Mucosa of descending colon (tissue), 3 donors: Measurements from ENCODE around the gene MAP2K6. TPM values are rescaled to one million over a fixed set of nuclear protein-coding genes. Genes with fewer than 3 reads are reported as not detected.

Experiments used
- ATAC-seq: fragments of 200-7000 bp; cut with Tn5 transposase; one replicate; pipeline ENCODE4 v1.9.1; 2020; ENCODE audit warnings: mild to moderate bottlenecking, moderate library complexity
- DNase-seq, 3 donors: peaks; one replicate each; pipeline ENCODE4 v3.0.0-alpha.2; 2020
- H3K36me3 ChIP-seq: fragments of 200-600 bp; one replicate; pipeline ENCODE4 v1.8.0; 2021; ENCODE audit warnings: low read depth, mild to moderate bottlenecking
- H3K4me1 ChIP-seq: fragments of 200-600 bp; one replicate; pipeline ENCODE4 v1.8.0; 2021; ENCODE audit warnings: low read depth, mild to moderate bottlenecking
- H3K4me3 ChIP-seq: fragments of 200-600 bp; one replicate; pipeline ENCODE4 v1.8.0; 2021; ENCODE audit warnings: mild to moderate bottlenecking
- H3K9me3 ChIP-seq: fragments of 200-600 bp; one replicate; pipeline ENCODE4 v1.8.0; 2021; ENCODE audit warnings: mild to moderate bottlenecking
- intact Hi-C, 2 donors: fragments of 100-400 bp; cut with DNase I in 1 of 2; cut with micrococcal nuclease in 1 of 2; formaldehyde crosslinking; loops; one replicate each; pipeline versions ENCODE4 v1.11.0 to v1.11.1; 2022; cut with DNase I, micrococcal nuclease
- total RNA-seq, 3 donors: library from RNA; stranded (reverse); fragmentation: NEBNext Ultra II Directional in 2 of 3; extraction: Animal tissue kit (Norgen Biotek cat#: 25700) in 2 of 3; gene quantifications; one replicate each; pipeline versions ENCODE4 v1.2.1 to v1.2.4, GENCODE V29; 2021 to 2023
- TF ChIP-seq, protein P1 (sequence below): fragments of 200-600 bp; IDR thresholded peaks from one replicate; pipeline ENCODE4 v1.8.0; 2022; ENCODE audit warnings: antibody characterized with exemption, mild to moderate bottlenecking
- donor health status: DM: no; HTN: no; CAD: no; lungs with moderate emphysema.
- donor health status: DM: no; HTN: no; CAD: no.
- donor health status: DM: no; HTN: yes; CAD: no.

Gene MAP2K6
- total RNA-seq, 3 donors from 2014 or later: 62.9 to 146 (median 117) TPM

DNA sequence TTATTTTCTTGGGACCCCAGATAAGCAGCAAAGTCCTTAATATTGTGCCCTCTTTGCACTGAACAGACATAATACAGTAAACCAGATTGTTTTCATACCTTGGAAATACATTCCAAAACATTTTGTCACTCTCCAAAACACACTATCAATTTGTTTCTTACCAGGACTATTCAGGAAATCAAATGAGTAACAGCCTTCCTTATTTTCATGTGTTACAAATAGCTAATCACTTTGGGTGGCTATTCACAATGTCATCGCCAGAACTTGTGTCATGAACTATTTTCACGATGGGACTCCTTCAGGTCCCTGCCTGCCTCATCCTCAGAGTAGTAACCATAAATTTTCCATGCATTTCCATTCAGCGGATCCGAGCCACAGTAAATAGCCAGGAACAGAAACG is 104.5 kb downstream of the MAP2K6 start:
- intact Hi-C loops: no loop called here
- Histone ChIP-seq H3K36me3 (no peaks in the 10 kb centered on the region), H3K4me3 (no peak overlapping the region), H3K4me1 (no peaks in the 10 kb centered on the region), H3K9me3 (no peaks in the 10 kb centered on the region)
- DNase-seq: no peak
- no peak for ATAC-seq
- TF ChIP-seq, protein P1, sequence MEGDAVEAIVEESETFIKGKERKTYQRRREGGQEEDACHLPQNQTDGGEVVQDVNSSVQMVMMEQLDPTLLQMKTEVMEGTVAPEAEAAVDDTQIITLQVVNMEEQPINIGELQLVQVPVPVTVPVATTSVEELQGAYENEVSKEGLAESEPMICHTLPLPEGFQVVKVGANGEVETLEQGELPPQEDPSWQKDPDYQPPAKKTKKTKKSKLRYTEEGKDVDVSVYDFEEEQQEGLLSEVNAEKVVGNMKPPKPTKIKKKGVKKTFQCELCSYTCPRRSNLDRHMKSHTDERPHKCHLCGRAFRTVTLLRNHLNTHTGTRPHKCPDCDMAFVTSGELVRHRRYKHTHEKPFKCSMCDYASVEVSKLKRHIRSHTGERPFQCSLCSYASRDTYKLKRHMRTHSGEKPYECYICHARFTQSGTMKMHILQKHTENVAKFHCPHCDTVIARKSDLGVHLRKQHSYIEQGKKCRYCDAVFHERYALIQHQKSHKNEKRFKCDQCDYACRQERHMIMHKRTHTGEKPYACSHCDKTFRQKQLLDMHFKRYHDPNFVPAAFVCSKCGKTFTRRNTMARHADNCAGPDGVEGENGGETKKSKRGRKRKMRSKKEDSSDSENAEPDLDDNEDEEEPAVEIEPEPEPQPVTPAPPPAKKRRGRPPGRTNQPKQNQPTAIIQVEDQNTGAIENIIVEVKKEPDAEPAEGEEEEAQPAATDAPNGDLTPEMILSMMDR: no peak

DNA sequence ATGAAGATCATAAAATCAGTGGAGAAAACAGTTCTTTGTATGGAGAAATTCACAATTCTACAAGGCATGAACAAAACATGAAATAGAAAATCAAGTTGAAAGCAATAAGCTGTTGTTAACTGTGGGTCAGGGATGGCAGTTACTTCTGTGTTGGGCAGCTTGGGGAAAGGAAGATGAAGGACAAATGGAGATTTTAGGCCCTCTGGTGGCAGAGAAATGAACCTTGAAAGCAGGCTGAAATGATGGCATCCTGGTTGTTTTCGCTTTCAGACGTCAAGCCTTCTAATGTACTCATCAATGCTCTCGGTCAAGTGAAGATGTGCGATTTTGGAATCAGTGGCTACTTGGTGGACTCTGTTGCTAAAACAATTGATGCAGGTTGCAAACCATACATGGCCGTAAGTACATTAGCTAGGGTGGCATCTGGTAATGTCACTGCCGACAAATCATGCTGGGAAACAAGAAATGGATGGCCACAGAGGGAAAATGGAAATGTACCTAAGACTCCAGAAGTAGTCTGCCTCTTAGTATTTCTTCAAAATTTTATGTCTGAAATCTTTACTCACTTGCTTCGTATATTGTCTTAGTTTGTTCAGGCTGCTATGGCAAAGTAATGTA is 108.9 kb downstream of the MAP2K6 start:
- no peaks in the 10 kb centered on the region for H3K9me3 ChIP-seq
- TF ChIP-seq, protein P1: no peak
- H3K4me1 ChIP-seq: no peaks in the 10 kb centered on the region
- peak; percentile 84 for ATAC-seq
- no peaks in the 10 kb centered on the region for H3K36me3 ChIP-seq
- DNase-seq: peak in 1 of 3 donors; percentile 64
- intact Hi-C loops: loop anchor here (10.0 kb wide), 1 partner anchor 189 kb away; no protein-coding TSS in a partner anchor
- no peak overlapping the region for H3K4me3 ChIP-seq

DNA sequence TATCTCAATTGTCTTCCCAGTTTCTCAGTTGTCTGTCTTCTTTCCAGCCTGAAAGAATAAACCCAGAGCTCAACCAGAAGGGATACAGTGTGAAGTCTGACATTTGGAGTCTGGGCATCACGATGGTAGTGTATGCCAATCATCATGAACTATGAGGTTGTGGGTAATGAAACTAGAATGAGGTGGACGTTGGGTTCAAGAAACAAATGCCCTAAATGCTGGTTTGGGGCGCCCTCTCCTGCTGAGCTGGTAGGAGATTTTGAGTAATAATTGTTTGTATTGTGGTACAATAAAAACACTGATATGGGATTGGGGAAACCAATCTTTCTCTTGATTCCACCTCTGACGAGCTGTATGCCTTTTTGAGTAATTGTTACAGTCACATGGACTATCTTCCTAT is 110.4 kb downstream of the MAP2K6 start:
- intact Hi-C loops: loop anchor here (10.0 kb wide), 1 partner anchor 190 kb away; no protein-coding TSS in a partner anchor

DNA sequence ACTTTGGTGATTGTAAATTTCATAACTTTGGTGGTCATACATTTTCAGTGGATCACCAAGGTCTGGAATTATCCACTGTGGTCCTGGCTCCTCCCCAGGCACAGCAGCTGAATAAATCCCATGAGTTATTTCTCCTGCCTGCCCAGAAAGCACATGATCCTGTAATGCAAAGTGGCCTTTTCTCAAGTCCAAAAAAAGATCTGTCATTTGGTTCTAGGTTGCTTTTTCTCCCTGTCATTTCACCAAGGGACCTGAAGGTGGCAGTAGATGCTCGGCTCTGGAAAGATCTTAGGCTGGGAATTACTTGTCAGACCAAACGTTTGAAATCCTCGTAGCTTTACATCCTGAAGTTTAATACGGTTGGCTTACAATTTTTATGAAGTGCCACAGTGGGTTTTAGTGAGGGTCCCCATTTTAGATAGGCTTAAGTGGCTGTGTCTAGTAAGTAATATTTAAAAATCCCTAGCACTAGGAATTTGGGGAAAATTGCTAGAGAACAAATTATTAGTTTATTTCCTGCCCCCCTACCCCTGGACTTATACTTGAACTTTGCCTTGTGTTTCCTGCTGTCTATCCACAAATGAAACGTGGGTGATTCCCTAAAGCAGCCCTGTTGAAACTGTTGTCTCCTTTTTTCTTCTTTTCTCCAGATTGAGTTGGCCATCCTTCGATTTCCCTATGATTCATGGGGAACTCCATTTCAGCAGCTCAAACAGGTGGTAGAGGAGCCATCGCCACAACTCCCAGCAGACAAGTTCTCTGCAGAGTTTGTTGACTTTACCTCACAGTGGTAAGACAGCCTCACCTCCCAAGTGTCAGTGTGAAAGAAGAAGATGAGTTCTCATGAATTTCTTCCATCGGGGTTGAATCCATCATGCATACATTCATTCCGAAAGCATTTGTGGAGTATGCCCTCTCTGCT is 111.7 kb downstream of the MAP2K6 start:
- DNase-seq (peak in 1 of 3 donors; percentile 49), ATAC-seq (peak; percentile 80)
- Histone ChIP-seq H3K4me3 (no peak overlapping the region), H3K9me3 (no peaks in the 10 kb centered on the region), H3K36me3 (no peaks in the 10 kb centered on the region), H3K4me1 (no peaks in the 10 kb centered on the region)
- intact Hi-C loops: loop anchor here (10.0 kb wide), 1 partner anchor 191 kb away; no protein-coding TSS in a partner anchor
- TF ChIP-seq, protein P1: peak; percentile 70

More for the DNA sequence above, 110.4 kb downstream of the MAP2K6 start:
- Histone ChIP-seq H3K4me1 (no peaks in the 10 kb centered on the region), H3K9me3 (no peaks in the 10 kb centered on the region), H3K4me3 (no peak overlapping the region), H3K36me3 (no peaks in the 10 kb centered on the region)
- ATAC-seq (no peak), DNase-seq (no peak)
- TF ChIP-seq, protein P1: no peak

DNA sequence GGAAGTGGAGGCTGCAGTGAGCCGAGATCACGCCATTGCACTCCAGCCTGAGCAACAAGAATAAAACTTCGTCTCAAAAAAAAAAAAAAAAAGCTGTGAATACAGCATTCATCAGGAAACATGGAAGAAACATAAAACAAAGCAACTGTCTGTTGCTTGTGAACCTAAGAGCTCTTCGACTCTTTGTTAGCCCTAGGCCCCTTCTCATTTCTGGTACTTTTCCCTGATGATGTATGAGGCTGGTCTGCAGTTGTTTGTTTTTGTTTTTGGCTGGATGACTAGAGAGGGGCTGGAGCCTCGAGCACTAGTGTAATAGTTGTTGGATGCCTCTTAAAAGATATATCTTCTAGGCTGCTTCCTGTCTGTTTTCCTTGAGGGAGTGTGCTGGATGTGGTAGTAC is 113.5 kb downstream of the MAP2K6 start:
- TF ChIP-seq, protein P1: no peak
- ATAC-seq: no peak
- no peak for DNase-seq
- Histone ChIP-seq H3K9me3 (no peaks in the 10 kb centered on the region), H3K4me3 (no peak overlapping the region), H3K4me1 (no peaks in the 10 kb centered on the region), H3K36me3 (no peaks in the 10 kb centered on the region)
- intact Hi-C loops: loop anchor here (10.0 kb wide), 1 partner anchor 193 kb away; no protein-coding TSS in a partner anchor
